Measurements from ENCODE around the gene OSER1.

The OSER1 gene

GRCh38 chr20:44182135-44182765 lies 28.3 kb downstream of the OSER1 start:
- no peak for TF ChIP-seq CTCF (IDR thresholded peaks at IDR 0.05; ENCODE audit: poor library complexity, severe bottlenecking)
- DNase-seq (ENCODE audit: low spot score) (no peak), ATAC-seq (ENCODE audit: low read depth) (no peak)
- peaks cover 26% of the 10 kb centered on the region for H3K4me1 ChIP-seq (ENCODE audit: insufficient read depth, poor library complexity, severe bottlenecking)
- no peaks in the 10 kb centered on the region for H3K9me3 ChIP-seq (ENCODE audit: severe bottlenecking)
- H3K27ac ChIP-seq (ENCODE audit: poor library complexity, severe bottlenecking), result peak overlapping the region; percentile 1
- peaks cover 18% of the 10 kb centered on the region for H3K36me3 ChIP-seq (ENCODE audit: low read depth)
- H3K4me3 ChIP-seq (ENCODE audit: severe bottlenecking), result no peak overlapping the region
- no peaks in the 10 kb centered on the region for H3K27me3 ChIP-seq (ENCODE audit: insufficient read depth, poor library complexity, severe bottlenecking)

GRCh38 chr20:44181611-44182010 lies 29.0 kb downstream of the OSER1 start:
- Histone ChIP-seq H3K27ac (ENCODE audit: poor library complexity, severe bottlenecking) (peak overlapping the region; percentile 1), H3K36me3 (ENCODE audit: low read depth) (peaks cover 18% of the 10 kb centered on the region), H3K27me3 (ENCODE audit: insufficient read depth, poor library complexity, severe bottlenecking) (no peaks in the 10 kb centered on the region), H3K9me3 (ENCODE audit: severe bottlenecking) (no peaks in the 10 kb centered on the region), H3K4me3 (ENCODE audit: severe bottlenecking) (no peak overlapping the region), H3K4me1 (ENCODE audit: insufficient read depth, poor library complexity, severe bottlenecking) (peaks cover 32% of the 10 kb centered on the region)
- no peak for DNase-seq (ENCODE audit: low spot score)
- no peak for ATAC-seq (ENCODE audit: low read depth)
- TF ChIP-seq CTCF (IDR thresholded peaks at IDR 0.05; ENCODE audit: poor library complexity, severe bottlenecking), result no peak

GRCh38 chr20:44180814-44181213 lies 29.8 kb downstream of the OSER1 start:
- H3K27ac ChIP-seq (ENCODE audit: poor library complexity, severe bottlenecking), result peak overlapping the region; percentile 1
- no peak for DNase-seq (ENCODE audit: low spot score)
- H3K9me3 ChIP-seq (ENCODE audit: severe bottlenecking), result no peaks in the 10 kb centered on the region
- H3K27me3 ChIP-seq (ENCODE audit: insufficient read depth, poor library complexity, severe bottlenecking), result no peaks in the 10 kb centered on the region
- ATAC-seq (ENCODE audit: low read depth), result no peak
- TF ChIP-seq CTCF (IDR thresholded peaks at IDR 0.05; ENCODE audit: poor library complexity, severe bottlenecking), result no peak
- peaks cover 18% of the 10 kb centered on the region for H3K36me3 ChIP-seq (ENCODE audit: low read depth)
- H3K4me3 ChIP-seq (ENCODE audit: severe bottlenecking), result no peak overlapping the region
- H3K4me1 ChIP-seq (ENCODE audit: insufficient read depth, poor library complexity, severe bottlenecking), result peaks cover 28% of the 10 kb centered on the region

- DNase-seq (ENCODE audit: low spot score), result peak; percentile 97
- peaks cover 36% of the 10 kb centered on the region for H3K4me1 ChIP-seq (ENCODE audit: insufficient read depth, poor library complexity, severe bottlenecking)
Measured at GRCh38 chr20:44176833-44177534, 33.6 kb downstream of the OSER1 start.

More at GRCh38 chr20:44176833-44177534, 33.6 kb downstream of the OSER1 start:
- peak; percentile 93 for ATAC-seq (ENCODE audit: low read depth)
- peak overlapping the region; percentile 88 for H3K27ac ChIP-seq (ENCODE audit: poor library complexity, severe bottlenecking)
- H3K36me3 ChIP-seq (ENCODE audit: low read depth), result peaks cover 14% of the 10 kb centered on the region
- H3K27me3 ChIP-seq (ENCODE audit: insufficient read depth, poor library complexity, severe bottlenecking), result no peaks in the 10 kb centered on the region
- H3K4me3 ChIP-seq (ENCODE audit: severe bottlenecking), result no peak overlapping the region
- TF ChIP-seq CTCF (IDR thresholded peaks at IDR 0.05; ENCODE audit: poor library complexity, severe bottlenecking), result peak; percentile 7
- no peaks in the 10 kb centered on the region for H3K9me3 ChIP-seq (ENCODE audit: severe bottlenecking)
